GM19328 (cell line): ENCODE measurements around the gene SHANK1.

Experiments
- ATAC-seq: cut with Tn5 transposase; IDR thresholded peaks from one replicate; pipeline ENCODE4 v1.9.1; 2021; ENCODE audit warnings: mild to moderate bottlenecking, moderate library complexity; ENCODE audit not compliant: unreplicated experiment

SHANK1 gene

GRCh38 chr19:50662651-50663481, 56.7 kb downstream of the SHANK1 start:
- ATAC-seq = no peak

- ATAC-seq = no peak
Observed at GRCh38 chr19:50661766-50662650, 57.6 kb downstream of the SHANK1 start.

GRCh38 chr19:50661023-50661422, 58.6 kb downstream of the SHANK1 start:
- ATAC-seq = no peak

- ATAC-seq = no peak
Observed at GRCh38 chr19:50660088-50660366, 59.6 kb downstream of the SHANK1 start.

GRCh38 chr19:50659318-50660087, 60.1 kb downstream of the SHANK1 start:
- ATAC-seq = no peak

- ATAC-seq = no peak
Observed at GRCh38 chr19:50658441-50659317, 60.9 kb downstream of the SHANK1 start.

GRCh38 chr19:50657712-50658440, 61.7 kb downstream of the SHANK1 start:
- no peak for ATAC-seq

GRCh38 chr19:50657222-50657669, 62.4 kb downstream of the SHANK1 start:
- ATAC-seq = no peak

GRCh38 chr19:50654882-50655281, 64.7 kb downstream of the SHANK1 start:
- no peak for ATAC-seq

GRCh38 chr19:50652722-50653121, 66.9 kb downstream of the SHANK1 start:
- ATAC-seq = no peak

GRCh38 chr19:50651174-50651573, 68.4 kb downstream of the SHANK1 start:
- ATAC-seq = no peak

- no peak for ATAC-seq
Observed at GRCh38 chr19:50649433-50650391, 69.9 kb downstream of the SHANK1 start, which contains the start of gene C19orf81. Gene C19orf81 (plus strand): TSS chr19:50649445. CDS start chr19:50649445, 0 bp downstream.

- ATAC-seq = no peak
Observed at GRCh38 chr19:50648659-50649058, 70.9 kb downstream of the SHANK1 start.

GRCh38 chr19:50647879-50648615, 71.6 kb downstream of the SHANK1 start:
- no peak for ATAC-seq

- no peak for ATAC-seq
Observed at GRCh38 chr19:50646074-50646807, 73.4 kb downstream of the SHANK1 start.

- no peak for ATAC-seq
Observed at GRCh38 chr19:50645107-50645506, 74.5 kb downstream of the SHANK1 start.

GRCh38 chr19:50644315-50644915, 75.2 kb downstream of the SHANK1 start:
- no peak for ATAC-seq
